Measurements from ENCODE around the gene FAM167B.

FAM167B gene

DNA sequence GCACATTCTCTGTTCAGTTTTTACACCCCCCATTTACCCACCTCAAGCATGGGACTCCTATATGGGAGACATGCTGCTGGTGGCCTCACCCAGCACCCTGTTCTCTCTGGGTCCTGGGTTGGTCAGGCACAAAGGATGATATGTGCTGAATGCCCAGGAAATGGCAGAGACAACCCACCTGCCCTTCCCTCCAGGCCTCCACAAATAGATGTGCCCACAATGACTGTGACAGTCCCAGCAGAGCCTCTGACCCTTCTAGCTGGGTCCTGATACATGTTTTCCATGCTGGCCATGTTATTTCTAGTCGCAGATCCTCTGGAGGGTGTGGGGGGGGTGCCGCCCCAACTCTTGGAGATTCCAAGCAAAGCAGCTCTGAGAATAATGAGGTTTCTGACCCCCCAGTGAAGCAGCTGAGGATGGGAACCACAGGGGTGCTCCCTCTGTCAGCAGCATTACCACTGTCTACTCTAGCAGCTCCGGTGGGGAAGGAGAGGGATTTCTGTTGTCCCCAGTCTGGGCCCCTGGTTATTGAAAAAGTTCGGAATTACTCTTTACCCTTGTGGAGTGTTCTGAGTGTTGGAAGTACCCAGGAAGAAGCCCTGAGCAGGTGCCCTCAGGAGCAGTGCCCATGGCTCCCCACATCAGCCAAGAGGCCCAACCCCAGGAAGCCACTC is 47.8 kb upstream of the FAM167B start:
- no peaks in the 10 kb centered on the region for H3K9me3 ChIP-seq (ENCODE audit: control insufficient read depth, insufficient read depth, low read length)
- peaks cover 9% of the 10 kb centered on the region; the same call in 1 of the 2 replicates for H3F3A ChIP-seq (ENCODE audit: control insufficient read depth, insufficient read depth)
- H3K79me2 ChIP-seq (ENCODE audit: control insufficient read depth, low read length), result no peaks in the 10 kb centered on the region
- peaks cover 36% of the 10 kb centered on the region for H3K4me1 ChIP-seq (ENCODE audit: control insufficient read depth, low read length)
- H3K27ac ChIP-seq (ENCODE audit: low read depth, low read length), result no peak overlapping the region
- H3K27me3 ChIP-seq (ENCODE audit: control insufficient read depth, low read length), result no peaks in the 10 kb centered on the region
- H3K36me3 ChIP-seq (ENCODE audit: control insufficient read depth, low read length), result peaks cover 43% of the 10 kb centered on the region
- H3K4me2 ChIP-seq (ENCODE audit: low read length), result peak overlapping the region; percentile 83
- H4K20me1 ChIP-seq (ENCODE audit: control insufficient read depth, insufficient read depth, low read depth, low read length), result no peaks in the 10 kb centered on the region
- TF ChIP-seq EZH2phosphoT487 (IDR thresholded peaks at IDR 0.05; ENCODE audit: borderline replicate concordance, low read length), result no peak
- peak overlapping the region; percentile 86; the same call in 1 of the 2 replicates for H3K4me3 ChIP-seq (ENCODE audit: low read length)
- H3K9me2 ChIP-seq (replicated peaks; ENCODE audit: control insufficient read depth, low read length), result no peaks in the 10 kb centered on the region

DNA sequence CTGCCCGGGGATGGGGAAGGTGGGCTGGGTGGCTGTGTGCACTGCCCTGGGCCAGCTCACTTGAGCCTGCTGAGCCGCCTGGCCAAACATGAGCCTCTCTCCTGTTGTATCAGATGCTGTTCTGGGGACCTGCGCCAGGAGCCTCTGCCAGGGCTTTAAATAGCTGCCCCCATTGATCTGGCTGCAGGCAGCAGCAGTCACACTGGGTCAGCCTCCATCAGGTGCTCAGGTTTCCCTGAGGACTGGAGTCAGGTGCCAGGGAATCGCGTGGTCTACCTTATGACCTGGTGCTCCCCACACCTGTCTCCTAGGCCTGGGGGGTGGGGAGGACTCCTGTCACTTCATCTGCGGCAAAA is 47.3 kb upstream of the FAM167B start:
- no peaks in the 10 kb centered on the region for H3K9me3 ChIP-seq (ENCODE audit: control insufficient read depth, insufficient read depth, low read length)
- peak overlapping the region; percentile 86 for H3K4me3 ChIP-seq (ENCODE audit: low read length)
- no peaks in the 10 kb centered on the region for H3K9me2 ChIP-seq (replicated peaks; ENCODE audit: control insufficient read depth, low read length)
- H3K79me2 ChIP-seq (ENCODE audit: control insufficient read depth, low read length), result no peaks in the 10 kb centered on the region
- H4K20me1 ChIP-seq (ENCODE audit: control insufficient read depth, insufficient read depth, low read depth, low read length), result no peaks in the 10 kb centered on the region
- TF ChIP-seq EZH2phosphoT487 (IDR thresholded peaks at IDR 0.05; ENCODE audit: borderline replicate concordance, low read length), result no peak
- TF ChIP-seq, protein P1, sequence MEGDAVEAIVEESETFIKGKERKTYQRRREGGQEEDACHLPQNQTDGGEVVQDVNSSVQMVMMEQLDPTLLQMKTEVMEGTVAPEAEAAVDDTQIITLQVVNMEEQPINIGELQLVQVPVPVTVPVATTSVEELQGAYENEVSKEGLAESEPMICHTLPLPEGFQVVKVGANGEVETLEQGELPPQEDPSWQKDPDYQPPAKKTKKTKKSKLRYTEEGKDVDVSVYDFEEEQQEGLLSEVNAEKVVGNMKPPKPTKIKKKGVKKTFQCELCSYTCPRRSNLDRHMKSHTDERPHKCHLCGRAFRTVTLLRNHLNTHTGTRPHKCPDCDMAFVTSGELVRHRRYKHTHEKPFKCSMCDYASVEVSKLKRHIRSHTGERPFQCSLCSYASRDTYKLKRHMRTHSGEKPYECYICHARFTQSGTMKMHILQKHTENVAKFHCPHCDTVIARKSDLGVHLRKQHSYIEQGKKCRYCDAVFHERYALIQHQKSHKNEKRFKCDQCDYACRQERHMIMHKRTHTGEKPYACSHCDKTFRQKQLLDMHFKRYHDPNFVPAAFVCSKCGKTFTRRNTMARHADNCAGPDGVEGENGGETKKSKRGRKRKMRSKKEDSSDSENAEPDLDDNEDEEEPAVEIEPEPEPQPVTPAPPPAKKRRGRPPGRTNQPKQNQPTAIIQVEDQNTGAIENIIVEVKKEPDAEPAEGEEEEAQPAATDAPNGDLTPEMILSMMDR (IDR thresholded peaks at IDR 0.05; ENCODE audit: low read depth, low read length, poor library complexity, severe bottlenecking), result no peak
- peaks cover 38% of the 10 kb centered on the region for H3K36me3 ChIP-seq (ENCODE audit: control insufficient read depth, low read length)
- peak overlapping the region; percentile 30; the same call in 1 of the 2 replicates for H3K27ac ChIP-seq (ENCODE audit: low read depth, low read length)
- H3K4me2 ChIP-seq (ENCODE audit: low read length), result peak overlapping the region; percentile 83
- peaks cover 36% of the 10 kb centered on the region for H3K4me1 ChIP-seq (ENCODE audit: control insufficient read depth, low read length)
- no peaks in the 10 kb centered on the region for H3K27me3 ChIP-seq (ENCODE audit: control insufficient read depth, low read length)
- H3F3A ChIP-seq (ENCODE audit: control insufficient read depth, insufficient read depth), result peaks cover 12% of the 10 kb centered on the region; the same call in 1 of the 2 replicates

DNA sequence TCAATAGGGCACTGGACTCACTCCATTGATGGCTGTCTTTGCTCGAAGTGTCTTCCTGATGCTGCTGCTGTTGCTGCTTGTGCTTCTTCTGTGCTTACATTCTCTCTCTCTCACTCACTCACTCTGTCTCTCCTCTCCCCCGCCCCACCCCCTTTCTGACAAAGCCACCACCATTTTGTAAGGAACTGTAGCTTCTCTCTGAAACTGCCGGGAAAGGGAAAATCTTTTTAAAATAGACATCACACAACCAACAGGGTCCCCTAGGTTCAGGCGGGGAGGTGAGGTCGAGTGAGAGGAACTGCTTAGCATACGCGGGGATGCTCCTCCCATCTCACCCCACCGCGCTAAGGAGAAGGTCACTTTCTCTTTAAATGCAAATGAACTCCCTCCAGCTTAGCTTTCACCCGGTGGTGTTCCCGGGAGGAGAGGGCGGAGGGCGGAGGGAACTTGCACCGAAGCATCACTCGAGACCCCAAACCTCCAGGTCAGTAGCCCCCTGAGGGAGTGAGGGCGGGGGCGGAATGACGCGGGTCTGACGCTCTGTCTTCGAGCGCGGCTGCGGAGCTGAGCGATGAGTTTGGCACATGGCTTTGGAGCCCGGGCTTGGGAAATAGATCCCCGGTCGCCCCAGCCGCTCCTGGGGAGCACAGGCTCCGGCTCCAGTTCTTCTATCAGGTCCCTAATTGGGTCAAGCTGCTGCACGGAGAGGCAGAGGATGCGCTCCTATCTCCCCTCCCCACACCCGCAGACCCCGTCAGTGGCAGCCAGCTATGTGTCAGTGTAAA is 46.6 kb upstream of the FAM167B start, which contains the start of gene CCDC28B:
Gene CCDC28B, plus strand, starts transcription at position 370 of the 785 bp plus-strand sequence. CDS start 1,341 bp downstream, outside the sequence.
- peak within 1 kb of the TSS; percentile 30; the same call in 1 of the 2 replicates for H3K27ac ChIP-seq (ENCODE audit: low read depth, low read length)
- H3K4me1 ChIP-seq (ENCODE audit: control insufficient read depth, low read length), result peaks cover 40% of the 10 kb centered on the region
- peaks cover 31% of the 10 kb centered on the region for H3K36me3 ChIP-seq (ENCODE audit: control insufficient read depth, low read length)
- TF ChIP-seq EZH2phosphoT487 (IDR thresholded peaks at IDR 0.05; ENCODE audit: borderline replicate concordance, low read length), result no peak
- TF ChIP-seq, protein P1 (IDR thresholded peaks at IDR 0.05; ENCODE audit: low read depth, low read length, poor library complexity, severe bottlenecking), result no peak
- H3K9me3 ChIP-seq (ENCODE audit: control insufficient read depth, insufficient read depth, low read length), result no peaks in the 10 kb centered on the region
- no peaks in the 10 kb centered on the region for H3K9me2 ChIP-seq (replicated peaks; ENCODE audit: control insufficient read depth, low read length)
- H3K27me3 ChIP-seq (ENCODE audit: control insufficient read depth, low read length), result no peaks in the 10 kb centered on the region
- peak within 1 kb of the TSS; percentile 86 for H3K4me3 ChIP-seq (ENCODE audit: low read length)
- no peaks in the 10 kb centered on the region for H4K20me1 ChIP-seq (ENCODE audit: control insufficient read depth, insufficient read depth, low read depth, low read length)
- H3K4me2 ChIP-seq (ENCODE audit: low read length), result peak within 1 kb of the TSS; percentile 83
- H3F3A ChIP-seq (ENCODE audit: control insufficient read depth, insufficient read depth), result peaks cover 13% of the 10 kb centered on the region; the same call in 1 of the 2 replicates
- no peaks in the 10 kb centered on the region for H3K79me2 ChIP-seq (ENCODE audit: control insufficient read depth, low read length)

Data from DOHH2 (cell line).